ENCODE data around the gene FLNB. TPM values are rescaled to one million over a fixed set of nuclear protein-coding genes. Genes with fewer than 3 reads are reported as not detected.

FLNB gene
- polyA plus RNA-seq, 3 donors = 0.47 to 4.0 (median 2.1) TPM

DNA sequence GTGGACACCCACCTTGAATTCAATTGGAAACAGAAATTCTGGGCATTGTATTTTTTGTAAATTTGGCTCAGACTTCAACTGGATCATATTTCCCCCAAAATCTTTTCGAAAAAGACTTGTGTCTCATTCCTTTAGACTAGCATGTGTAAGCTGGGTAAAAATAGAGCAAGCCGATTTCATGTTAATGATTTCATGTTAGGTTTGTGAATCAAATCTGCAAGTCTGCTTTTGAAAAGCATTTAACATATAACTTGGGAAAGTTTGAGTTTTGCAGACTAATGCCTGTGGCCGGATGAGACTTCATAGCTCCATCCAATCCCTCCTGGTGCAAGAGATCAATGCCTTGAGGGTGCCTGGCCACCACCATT lies 64.5 kb downstream of the FLNB start:
- peaks cover 0 to 5% (median 0%) of the 10 kb centered on the region in 3 donors for H3K27me3 Mint-ChIP-seq (ENCODE audit: low read depth in 3 of 3)
- Histone ChIP-seq H4K20me1 (ENCODE audit: insufficient read depth, low read length) (no peaks in the 10 kb centered on the region), H3K4me1 (ENCODE audit: control insufficient read depth in 1 of 2, insufficient read depth in 2 of 2, low read length in 2 of 2) (peaks cover 6 to 11% of the 10 kb centered on the region in 2 donors), H3K4me2 (replicated peaks; ENCODE audit: extremely low read depth, low read length, poor library complexity, severe bottlenecking) (no peak overlapping the region), H3K36me3 (replicated peaks in 1 of 2; ENCODE audit: control insufficient read depth in 1 of 2, insufficient read depth in 2 of 2, low read length in 2 of 2) (peaks cover 2 to 10% of the 10 kb centered on the region in 2 donors), H3K27ac (ENCODE audit: low read depth in 1 of 2, low read length in 2 of 2) (no peak overlapping the region), H3K9ac (ENCODE audit: insufficient read depth, low read length, poor library complexity, severe bottlenecking) (no peak overlapping the region), H3K4me3 (replicated peaks in 1 of 3; ENCODE audit: low read depth in 2 of 3, low read length in 3 of 3) (no peak overlapping the region), H3K27me3 (ENCODE audit: control insufficient read depth in 2 of 2, insufficient read depth in 2 of 2, low read length in 2 of 2) (no peaks in the 10 kb centered on the region), H2AFZ (ENCODE audit: insufficient read depth, low read depth, low read length, poor library complexity, severe bottlenecking) (no peak overlapping the region), H3K79me2 (ENCODE audit: insufficient read depth, low read length) (peaks cover 24% of the 10 kb centered on the region), H3K9me3 (replicated peaks in 1 of 2; ENCODE audit: control insufficient read depth in 1 of 2, insufficient read depth in 1 of 2, low read length in 2 of 2) (no peaks in the 10 kb centered on the region)
- no CpG with 5 or more reads among the region's 3 CpGs for WGBS (ENCODE audit: insufficient coverage)
- no peak overlapping the region for H3K4me3 Mint-ChIP-seq
- peaks cover 0 to 2% (median 0%) of the 10 kb centered on the region in 7 donors for H3K9me3 Mint-ChIP-seq
- no peak for TF ChIP-seq CTCF (IDR thresholded peaks at IDR 0.05)
- intact Hi-C loops (cut with micrococcal nuclease) = no loop called here
- H3K4me1 Mint-ChIP-seq = peaks cover 21% of the 10 kb centered on the region
- DNase-seq = no peak
- no peak overlapping the region for H3K27ac Mint-ChIP-seq
- H3K36me3 Mint-ChIP-seq = peaks cover 9 to 10% of the 10 kb centered on the region in 2 donors

DNA sequence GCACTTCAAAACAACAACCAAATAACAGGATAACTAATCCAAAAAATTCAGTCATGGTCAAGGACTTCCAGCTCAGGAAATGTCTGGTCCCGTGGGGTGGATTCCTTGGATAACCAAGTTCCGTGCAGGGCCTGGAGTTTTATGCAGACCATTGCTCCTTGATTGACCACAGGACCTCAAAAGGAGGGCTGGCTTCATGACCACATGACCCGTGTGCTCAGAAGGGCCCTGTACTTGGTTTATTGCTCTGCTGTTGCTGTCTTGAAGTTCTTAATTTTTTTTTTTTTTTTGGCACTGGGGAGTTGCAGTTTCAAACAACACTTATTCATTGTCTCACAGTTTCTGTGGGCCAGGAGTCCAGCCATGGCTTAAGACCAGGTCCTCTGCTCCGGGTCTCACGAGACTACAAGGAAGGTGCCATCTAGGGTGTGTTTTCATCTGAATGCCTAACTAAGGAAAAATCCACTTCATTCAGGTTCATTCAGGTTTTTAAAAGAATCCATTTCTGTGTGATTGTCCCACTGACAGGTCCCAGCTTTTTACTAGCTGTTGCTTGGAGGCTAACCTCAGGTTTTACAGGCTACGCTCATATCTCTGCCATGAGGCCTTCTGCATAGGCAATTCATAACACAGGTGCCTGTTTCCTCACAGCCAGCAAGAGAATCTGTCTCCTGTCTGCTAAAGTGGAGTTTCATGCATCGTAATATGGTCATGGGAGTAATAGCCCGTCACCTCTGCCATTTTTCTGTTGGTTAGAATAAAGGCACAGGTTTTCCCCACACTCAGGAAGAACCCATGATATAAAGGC lies 65.3 kb downstream of the FLNB start:
- Histone ChIP-seq H3K9ac (ENCODE audit: insufficient read depth, low read length, poor library complexity, severe bottlenecking) (no peak overlapping the region), H3K9me3 (replicated peaks in 1 of 2; ENCODE audit: control insufficient read depth in 1 of 2, insufficient read depth in 1 of 2, low read length in 2 of 2) (no peaks in the 10 kb centered on the region), H3K4me3 (replicated peaks in 1 of 3; ENCODE audit: low read depth in 2 of 3, low read length in 3 of 3) (no peak overlapping the region), H3K27ac (ENCODE audit: low read depth in 1 of 2, low read length in 2 of 2) (no peak overlapping the region), H4K20me1 (ENCODE audit: insufficient read depth, low read length) (no peaks in the 10 kb centered on the region), H3K4me1 (ENCODE audit: control insufficient read depth in 1 of 2, insufficient read depth in 2 of 2, low read length in 2 of 2) (peaks cover 6 to 11% of the 10 kb centered on the region in 2 donors), H2AFZ (ENCODE audit: insufficient read depth, low read depth, low read length, poor library complexity, severe bottlenecking) (no peak overlapping the region), H3K27me3 (ENCODE audit: control insufficient read depth in 2 of 2, insufficient read depth in 2 of 2, low read length in 2 of 2) (no peaks in the 10 kb centered on the region), H3K36me3 (replicated peaks in 1 of 2; ENCODE audit: control insufficient read depth in 1 of 2, insufficient read depth in 2 of 2, low read length in 2 of 2) (peaks cover 6 to 17% of the 10 kb centered on the region in 2 donors), H3K79me2 (ENCODE audit: insufficient read depth, low read length) (peaks cover 19% of the 10 kb centered on the region), H3K4me2 (replicated peaks; ENCODE audit: extremely low read depth, low read length, poor library complexity, severe bottlenecking) (no peak overlapping the region)
- Mint-ChIP-seq H3K27me3 (ENCODE audit: low read depth in 3 of 3) (peaks cover 0 to 5% (median 0%) of the 10 kb centered on the region in 3 donors), H3K4me3 (no peak overlapping the region), H3K27ac (no peak overlapping the region), H3K9me3 (peaks cover 0 to 2% (median 0%) of the 10 kb centered on the region in 7 donors), H3K4me1 (peaks cover 21% of the 10 kb centered on the region), H3K36me3 (peaks cover 14 to 16% of the 10 kb centered on the region in 2 donors)
- no peak for DNase-seq
- intact Hi-C loops (cut with micrococcal nuclease) = no loop called here
- WGBS (ENCODE audit: insufficient coverage) = 79% methylated on average over 2 of the region's 8 CpGs
- no peak for TF ChIP-seq CTCF (IDR thresholded peaks at IDR 0.05)
